ENCODE data around the gene MFNG. TPM values are rescaled to one million over a fixed set of nuclear protein-coding genes. Genes with fewer than 3 reads are reported as not detected.

Gene MFNG
- total RNA-seq, 1 experiment from 2014 or later, result 4.5 TPM

DNA sequence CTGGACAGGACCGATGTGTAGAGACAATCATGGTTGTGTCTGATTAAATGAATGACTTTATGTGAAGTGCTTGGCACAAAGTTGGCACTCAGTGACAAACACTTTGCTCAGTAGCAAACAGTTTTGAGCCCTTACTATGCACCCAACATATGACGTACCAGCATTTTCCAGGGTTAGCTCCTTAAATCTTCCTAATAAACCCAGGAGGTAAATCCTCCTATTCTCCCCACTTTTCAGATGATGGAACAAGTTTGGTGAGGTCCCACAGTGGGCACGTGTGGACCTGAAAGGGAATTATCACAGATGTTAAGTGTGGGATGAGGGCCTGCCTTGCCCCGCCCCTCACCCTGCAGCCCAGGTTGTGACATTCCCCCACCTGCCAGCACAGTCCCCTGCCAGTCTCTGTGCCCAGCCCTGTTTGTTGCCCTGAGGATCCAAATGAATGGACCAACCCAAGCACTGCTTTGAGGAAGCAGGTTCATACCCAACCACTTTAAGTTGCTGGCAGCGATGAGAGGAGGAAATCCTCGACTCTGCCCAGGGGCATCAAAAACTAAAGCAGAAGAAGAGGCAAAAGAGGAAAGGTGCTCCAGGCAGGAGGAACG, 39.7 kb upstream of the MFNG start:
- Histone ChIP-seq H2AFZ (ENCODE audit: low read depth, low read length, poor library complexity, severe bottlenecking) (peak overlapping the region; percentile 48), H3K9ac (ENCODE audit: low read length) (peak overlapping the region; percentile 68), H3K4me3 (replicated peaks in 1 of 2; ENCODE audit: low read depth in 1 of 2, low read length in 2 of 2) (peak overlapping the region in 1 of 2 experiments; percentile 51; a peak in 2 of 4 replicates), H4K20me1 (ENCODE audit: insufficient read depth) (no peaks in the 10 kb centered on the region), H3K36me3 (ENCODE audit: control insufficient read depth in 1 of 2, insufficient read depth in 2 of 2, low read length in 2 of 2) (no peaks in the 10 kb centered on the region), H3K4me2 (ENCODE audit: low read length) (peak overlapping the region; percentile 95), H3K27me3 (ENCODE audit: insufficient read depth, low read length) (no peaks in the 10 kb centered on the region), H3K4me1 (ENCODE audit: control insufficient read depth in 1 of 2, insufficient read depth in 2 of 2, low read length in 2 of 2) (peaks cover 19 to 64% of the 10 kb centered on the region in 2 experiments), H3K79me2 (ENCODE audit: insufficient read depth, low read length) (no peaks in the 10 kb centered on the region), H3K27ac (ENCODE audit: low read depth, low read length) (peak overlapping the region; percentile 82), H3K9me3 (ENCODE audit: control insufficient read depth in 1 of 2, insufficient read depth in 1 of 2, low read depth in 1 of 2, low read length in 2 of 2) (no peaks in the 10 kb centered on the region), H3K9me2 (ENCODE audit: insufficient read depth) (no peaks in the 10 kb centered on the region)
- DNase-seq (ENCODE audit: low read depth, low spot score), result no peak
- BruUV-seq (replicated peaks), result no TSS peak
- intact Hi-C loops (cut with micrococcal nuclease), result no loop called here
- POLR2A ChIA-PET, result interaction anchor here (0.9 to 1.1 kb wide), 2 partner anchors 8 to 36 kb away, joined by 3 to 4 read pairs; no protein-coding TSS in a partner anchor
- CTCF ChIA-PET, result interaction anchor here (1.0 to 2.7 kb wide), 3 partner anchors 12 to 209 kb away, joined by 5 to 10 read pairs (median 6); no protein-coding TSS in a partner anchor
- ATAC-seq, result peak; percentile 43
- RAD21 ChIA-PET (ENCODE audit: low non-redundant PET in 1 of 2, low total read pairs in 2 of 2, uncharacterized antibody in 2 of 2, unreplicated experiment in 2 of 2), result interaction anchor here in 1 of 2 experiments (0.9 kb wide), 1 partner anchor 13 kb away, joined by 3 read pairs; no protein-coding TSS in a partner anchor
- no peak for TF ChIP-seq RAD21 (IDR thresholded peaks at IDR 0.05; ENCODE audit: low read depth)
- no peak for TF ChIP-seq YY1 (IDR thresholded peaks at IDR 0.05; ENCODE audit: extremely low read depth, insufficient replicate concordance, low read depth, low read length)
- no peak for TF ChIP-seq CBX3 (IDR thresholded peaks at IDR 0.05; ENCODE audit: low read depth)
- TF ChIP-seq, protein P1, sequence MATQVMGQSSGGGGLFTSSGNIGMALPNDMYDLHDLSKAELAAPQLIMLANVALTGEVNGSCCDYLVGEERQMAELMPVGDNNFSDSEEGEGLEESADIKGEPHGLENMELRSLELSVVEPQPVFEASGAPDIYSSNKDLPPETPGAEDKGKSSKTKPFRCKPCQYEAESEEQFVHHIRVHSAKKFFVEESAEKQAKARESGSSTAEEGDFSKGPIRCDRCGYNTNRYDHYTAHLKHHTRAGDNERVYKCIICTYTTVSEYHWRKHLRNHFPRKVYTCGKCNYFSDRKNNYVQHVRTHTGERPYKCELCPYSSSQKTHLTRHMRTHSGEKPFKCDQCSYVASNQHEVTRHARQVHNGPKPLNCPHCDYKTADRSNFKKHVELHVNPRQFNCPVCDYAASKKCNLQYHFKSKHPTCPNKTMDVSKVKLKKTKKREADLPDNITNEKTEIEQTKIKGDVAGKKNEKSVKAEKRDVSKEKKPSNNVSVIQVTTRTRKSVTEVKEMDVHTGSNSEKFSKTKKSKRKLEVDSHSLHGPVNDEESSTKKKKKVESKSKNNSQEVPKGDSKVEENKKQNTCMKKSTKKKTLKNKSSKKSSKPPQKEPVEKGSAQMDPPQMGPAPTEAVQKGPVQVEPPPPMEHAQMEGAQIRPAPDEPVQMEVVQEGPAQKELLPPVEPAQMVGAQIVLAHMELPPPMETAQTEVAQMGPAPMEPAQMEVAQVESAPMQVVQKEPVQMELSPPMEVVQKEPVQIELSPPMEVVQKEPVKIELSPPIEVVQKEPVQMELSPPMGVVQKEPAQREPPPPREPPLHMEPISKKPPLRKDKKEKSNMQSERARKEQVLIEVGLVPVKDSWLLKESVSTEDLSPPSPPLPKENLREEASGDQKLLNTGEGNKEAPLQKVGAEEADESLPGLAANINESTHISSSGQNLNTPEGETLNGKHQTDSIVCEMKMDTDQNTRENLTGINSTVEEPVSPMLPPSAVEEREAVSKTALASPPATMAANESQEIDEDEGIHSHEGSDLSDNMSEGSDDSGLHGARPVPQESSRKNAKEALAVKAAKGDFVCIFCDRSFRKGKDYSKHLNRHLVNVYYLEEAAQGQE (IDR thresholded peaks at IDR 0.05; ENCODE audit: low read depth), result no peak
- no peak for TF ChIP-seq CEBPB (IDR thresholded peaks at IDR 0.05; ENCODE audit: low read depth)
- TF ChIP-seq EZH2 (IDR thresholded peaks at IDR 0.05), result no peak
- no peak for TF ChIP-seq SRF (IDR thresholded peaks at IDR 0.05; ENCODE audit: low read depth)
- TF ChIP-seq, protein P2, sequence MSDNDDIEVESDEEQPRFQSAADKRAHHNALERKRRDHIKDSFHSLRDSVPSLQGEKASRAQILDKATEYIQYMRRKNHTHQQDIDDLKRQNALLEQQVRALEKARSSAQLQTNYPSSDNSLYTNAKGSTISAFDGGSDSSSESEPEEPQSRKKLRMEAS (IDR thresholded peaks at IDR 0.05), result no peak; the same call in 1 of the 2 replicates
- TF ChIP-seq POLR2AphosphoS5 (IDR thresholded peaks at IDR 0.05; ENCODE audit: low read depth, low read length), result no peak
- TF ChIP-seq ZFX (IDR thresholded peaks at IDR 0.05), result no peak
- TF ChIP-seq EGR1 (IDR thresholded peaks at IDR 0.05; ENCODE audit: low read depth), result no peak
- TF ChIP-seq FOSL1 (IDR thresholded peaks at IDR 0.05; ENCODE audit: low read depth), result no peak
- TF ChIP-seq, protein P3, sequence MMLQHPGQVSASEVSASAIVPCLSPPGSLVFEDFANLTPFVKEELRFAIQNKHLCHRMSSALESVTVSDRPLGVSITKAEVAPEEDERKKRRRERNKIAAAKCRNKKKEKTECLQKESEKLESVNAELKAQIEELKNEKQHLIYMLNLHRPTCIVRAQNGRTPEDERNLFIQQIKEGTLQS (IDR thresholded peaks at IDR 0.05), result no peak
- TF ChIP-seq ELF1 (IDR thresholded peaks at IDR 0.05; ENCODE audit: borderline replicate concordance, low read depth), result no peak
- TF ChIP-seq, protein P4, sequence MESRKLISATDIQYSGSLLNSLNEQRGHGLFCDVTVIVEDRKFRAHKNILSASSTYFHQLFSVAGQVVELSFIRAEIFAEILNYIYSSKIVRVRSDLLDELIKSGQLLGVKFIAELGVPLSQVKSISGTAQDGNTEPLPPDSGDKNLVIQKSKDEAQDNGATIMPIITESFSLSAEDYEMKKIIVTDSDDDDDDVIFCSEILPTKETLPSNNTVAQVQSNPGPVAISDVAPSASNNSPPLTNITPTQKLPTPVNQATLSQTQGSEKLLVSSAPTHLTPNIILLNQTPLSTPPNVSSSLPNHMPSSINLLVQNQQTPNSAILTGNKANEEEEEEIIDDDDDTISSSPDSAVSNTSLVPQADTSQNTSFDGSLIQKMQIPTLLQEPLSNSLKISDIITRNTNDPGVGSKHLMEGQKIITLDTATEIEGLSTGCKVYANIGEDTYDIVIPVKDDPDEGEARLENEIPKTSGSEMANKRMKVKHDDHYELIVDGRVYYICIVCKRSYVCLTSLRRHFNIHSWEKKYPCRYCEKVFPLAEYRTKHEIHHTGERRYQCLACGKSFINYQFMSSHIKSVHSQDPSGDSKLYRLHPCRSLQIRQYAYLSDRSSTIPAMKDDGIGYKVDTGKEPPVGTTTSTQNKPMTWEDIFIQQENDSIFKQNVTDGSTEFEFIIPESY (IDR thresholded peaks at IDR 0.05; ENCODE audit: extremely low read depth, insufficient replicate concordance, low read length), result no peak
- no peak for TF ChIP-seq ZNF274 (IDR thresholded peaks at IDR 0.05; ENCODE audit: low read depth, low read length)
- TF ChIP-seq JUND (IDR thresholded peaks at IDR 0.05), result no peak
- TF ChIP-seq SIN3A (IDR thresholded peaks at IDR 0.05; ENCODE audit: low read depth), result no peak
- TF ChIP-seq, protein P5, sequence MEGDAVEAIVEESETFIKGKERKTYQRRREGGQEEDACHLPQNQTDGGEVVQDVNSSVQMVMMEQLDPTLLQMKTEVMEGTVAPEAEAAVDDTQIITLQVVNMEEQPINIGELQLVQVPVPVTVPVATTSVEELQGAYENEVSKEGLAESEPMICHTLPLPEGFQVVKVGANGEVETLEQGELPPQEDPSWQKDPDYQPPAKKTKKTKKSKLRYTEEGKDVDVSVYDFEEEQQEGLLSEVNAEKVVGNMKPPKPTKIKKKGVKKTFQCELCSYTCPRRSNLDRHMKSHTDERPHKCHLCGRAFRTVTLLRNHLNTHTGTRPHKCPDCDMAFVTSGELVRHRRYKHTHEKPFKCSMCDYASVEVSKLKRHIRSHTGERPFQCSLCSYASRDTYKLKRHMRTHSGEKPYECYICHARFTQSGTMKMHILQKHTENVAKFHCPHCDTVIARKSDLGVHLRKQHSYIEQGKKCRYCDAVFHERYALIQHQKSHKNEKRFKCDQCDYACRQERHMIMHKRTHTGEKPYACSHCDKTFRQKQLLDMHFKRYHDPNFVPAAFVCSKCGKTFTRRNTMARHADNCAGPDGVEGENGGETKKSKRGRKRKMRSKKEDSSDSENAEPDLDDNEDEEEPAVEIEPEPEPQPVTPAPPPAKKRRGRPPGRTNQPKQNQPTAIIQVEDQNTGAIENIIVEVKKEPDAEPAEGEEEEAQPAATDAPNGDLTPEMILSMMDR (IDR thresholded peaks at IDR 0.05 in 2 of 3, conservative IDR thresholded peaks at IDR 0.05 in 1 of 3; ENCODE audit: borderline replicate concordance in 1 of 3, insufficient read depth in 1 of 3, low read depth in 2 of 3, low read length in 2 of 3), result no peak

All from HCT116 (cell line).